HG03066 (cell line): ENCODE data around the gene UNC45B.
"Not testable (repeated sequence)": the region's sequence is repeated elsewhere in the genome, so short reads cannot be mapped to it uniquely, and the experiment has no call there.

Experiments used
- ATAC-seq: cut with Tn5 transposase; IDR thresholded peaks from one replicate; pipeline ENCODE4 v1.9.1; 2021; ENCODE audit warnings: low read depth; ENCODE audit not compliant: unreplicated experiment

UNC45B gene

DNA sequence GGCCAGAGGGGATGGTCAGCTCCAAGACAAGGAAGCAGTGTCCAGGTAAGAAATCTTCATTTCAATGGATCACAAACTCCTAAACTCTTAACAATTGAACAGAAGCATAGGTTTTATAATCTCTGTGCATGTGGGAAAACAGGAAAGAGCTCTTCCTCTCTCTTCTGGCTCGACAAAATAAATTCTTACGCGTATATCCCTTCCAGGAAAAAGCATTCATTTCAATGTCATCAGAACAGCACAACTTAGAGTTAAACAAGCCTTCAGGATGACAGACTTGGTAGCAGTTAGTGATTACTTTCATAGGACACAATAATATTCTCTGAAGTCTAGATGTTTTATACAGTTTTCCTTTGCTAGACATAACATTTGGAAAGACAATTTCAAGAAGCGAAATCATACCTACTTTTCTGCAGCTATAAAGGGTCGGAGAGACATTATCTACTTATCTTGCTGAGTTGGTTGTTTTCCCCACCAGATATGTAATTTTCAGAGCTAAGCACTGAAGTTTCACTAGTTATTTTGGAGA lies 65.9 kb downstream of the UNC45B start:
- ATAC-seq = no peak

DNA sequence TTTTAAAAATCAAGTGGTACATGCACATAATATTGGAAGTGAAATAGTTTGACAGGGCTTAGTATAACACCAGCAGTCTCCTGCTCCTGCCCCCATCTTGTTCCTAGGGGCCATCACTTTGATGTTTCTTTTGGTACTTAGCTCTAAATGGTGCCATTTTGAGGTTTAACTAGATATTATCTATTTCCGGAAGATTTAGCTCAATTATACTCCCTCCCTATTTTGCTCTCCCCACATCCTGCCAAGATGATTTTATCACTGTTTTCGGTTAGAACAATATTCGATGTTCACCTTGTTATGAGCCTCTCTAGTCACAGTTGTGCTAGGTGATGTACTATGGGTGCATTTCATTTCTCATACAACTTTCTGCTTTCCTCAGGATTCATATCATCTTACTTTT lies 66.6 kb downstream of the UNC45B start:
- no peak for ATAC-seq

DNA sequence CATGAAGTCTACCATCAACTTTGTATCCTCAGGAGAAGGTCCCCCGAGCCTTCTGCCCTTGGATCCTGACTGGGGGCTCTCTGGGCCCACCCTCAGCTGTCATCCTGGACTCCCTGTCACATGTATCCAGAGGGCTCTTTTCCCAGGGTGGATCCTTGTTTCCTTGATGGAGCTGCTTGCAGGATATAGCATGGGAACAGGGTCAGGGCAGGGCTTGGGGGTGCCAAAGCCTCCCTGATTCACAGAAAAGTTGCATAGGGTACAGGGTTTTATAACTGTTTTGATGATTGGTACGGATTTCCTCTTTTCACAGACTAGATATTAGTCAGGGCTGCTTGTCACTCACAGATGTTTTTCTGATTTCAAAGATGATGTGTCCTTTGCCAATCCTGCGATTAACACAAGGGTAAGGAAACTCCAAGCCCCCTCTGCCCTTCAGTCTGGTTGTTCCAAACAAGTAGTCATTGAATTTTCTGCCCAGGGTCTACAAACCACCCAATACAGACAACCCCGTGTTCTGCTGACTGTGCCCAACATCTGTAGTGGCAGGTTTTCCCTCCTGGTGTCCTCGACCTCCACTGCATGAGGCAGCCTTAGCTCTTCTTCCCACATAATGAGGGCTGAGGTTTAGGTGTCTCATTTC lies 67.1 kb downstream of the UNC45B start:
- no peak for ATAC-seq

DNA sequence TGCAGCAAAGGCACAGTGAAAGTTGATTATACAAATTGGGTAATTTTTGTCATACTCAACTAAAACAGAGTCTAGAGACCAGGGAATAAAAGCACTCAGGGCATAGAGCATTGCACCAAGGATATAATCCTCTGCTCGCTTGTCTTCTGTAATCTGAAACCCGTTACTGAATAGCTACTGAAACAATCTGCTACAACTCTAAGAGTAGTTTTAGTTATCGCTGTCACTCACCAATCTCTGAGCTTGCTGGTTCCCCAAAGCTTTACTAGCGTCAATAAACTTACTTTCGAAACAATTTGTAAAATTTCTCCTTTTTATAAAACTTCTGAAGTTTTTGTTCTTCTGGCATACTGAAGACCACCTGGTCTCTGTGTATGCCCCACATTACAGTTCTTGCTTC lies 69.5 kb downstream of the UNC45B start:
- no peak for ATAC-seq

DNA sequence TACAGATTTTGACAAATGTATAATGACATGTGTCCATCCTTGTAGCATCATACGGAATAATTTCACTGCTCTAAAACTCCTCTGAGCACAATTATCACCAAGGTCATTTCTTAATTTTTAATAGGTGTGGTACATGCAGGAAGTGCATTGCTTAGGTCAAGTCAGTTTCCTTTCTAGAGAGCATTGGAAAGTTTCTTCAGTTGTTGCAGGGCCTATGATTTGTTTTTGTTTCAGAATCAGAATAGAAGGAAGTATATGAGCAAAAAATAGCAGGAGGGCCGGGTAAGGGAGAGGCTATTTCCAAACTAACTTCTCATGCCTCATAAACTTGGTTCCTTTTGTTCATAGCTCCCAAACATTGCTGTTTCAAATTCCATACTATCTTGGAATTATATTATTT lies 71.3 kb downstream of the UNC45B start:
- no peak for ATAC-seq

DNA sequence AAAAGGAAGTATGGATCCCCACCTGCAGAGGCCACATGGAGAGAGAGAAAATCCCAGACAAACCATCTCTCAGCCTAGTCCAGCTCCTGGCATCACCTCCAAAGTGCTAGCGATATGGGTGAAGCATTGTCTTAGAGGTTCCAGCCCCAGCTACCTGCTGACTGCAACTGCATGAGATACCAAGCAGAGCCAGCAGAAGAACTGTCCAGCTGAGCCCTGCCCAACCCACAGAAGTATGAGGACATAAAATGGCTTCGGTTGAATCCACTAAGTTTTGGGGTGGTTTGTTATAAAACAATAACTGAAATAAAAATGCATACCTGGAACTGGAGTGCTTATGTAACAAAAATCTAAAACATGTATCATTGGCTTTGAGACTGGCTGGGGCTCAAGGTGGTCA lies 74.8 kb downstream of the UNC45B start:
- ATAC-seq = no peak

DNA sequence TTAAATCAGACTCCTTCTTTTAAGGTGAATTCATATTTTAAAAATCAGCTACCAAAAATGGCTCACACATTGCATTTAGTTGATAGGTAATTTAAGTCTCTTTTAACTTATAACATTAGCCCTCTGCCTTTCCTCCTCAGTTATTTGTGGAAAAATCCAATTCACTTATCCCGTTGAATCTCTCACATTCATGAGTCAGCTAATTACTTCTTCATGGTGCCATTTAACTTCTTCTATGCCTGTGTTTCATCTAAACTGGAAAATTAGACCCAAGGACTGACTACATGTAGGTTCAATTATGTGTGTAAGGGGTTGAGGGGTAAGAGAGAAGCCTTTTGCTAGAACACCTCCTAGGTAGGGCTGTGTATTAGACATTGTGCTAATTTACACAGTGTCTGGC lies 76.8 kb downstream of the UNC45B start:
- no peak for ATAC-seq

DNA sequence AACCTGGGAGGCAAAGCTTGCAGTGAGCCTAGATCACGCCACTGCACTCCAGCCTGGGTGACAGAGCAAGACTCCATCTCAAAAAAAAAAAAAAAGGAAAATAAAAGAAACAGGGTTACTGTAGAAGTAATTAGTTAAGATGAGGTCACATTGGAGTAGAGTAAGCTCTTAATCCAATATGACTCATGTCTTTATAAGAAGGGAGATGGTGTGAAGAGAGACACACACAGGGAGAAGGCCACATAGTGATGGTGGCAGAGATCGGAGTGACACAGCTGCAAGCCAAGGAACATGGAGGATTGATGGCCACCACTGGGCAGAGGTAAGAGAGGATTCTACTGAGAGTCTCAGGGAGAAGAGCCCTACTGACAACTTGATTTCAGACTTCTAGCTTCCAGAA lies 79.9 kb downstream of the UNC45B start:
- no peak for ATAC-seq

DNA sequence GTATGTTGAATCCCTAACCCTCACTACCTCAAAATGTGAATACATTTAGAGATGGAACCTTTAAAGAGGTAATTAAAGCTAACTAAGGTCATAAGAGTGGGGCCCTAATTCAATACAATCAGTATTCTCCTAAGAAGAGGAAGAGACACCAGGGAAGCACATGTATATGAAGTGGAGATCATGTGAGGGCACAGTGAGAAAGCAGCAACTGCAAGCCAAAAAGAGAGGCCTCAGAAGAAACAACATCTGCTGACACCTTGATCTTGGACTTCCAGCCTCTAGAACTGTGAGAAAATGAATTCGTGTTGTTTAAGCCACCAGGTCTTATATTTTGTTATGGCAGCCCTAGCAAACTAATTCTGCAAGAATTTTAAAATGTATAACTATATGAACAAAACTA lies 82.0 kb downstream of the UNC45B start:
- ATAC-seq = no peak

DNA sequence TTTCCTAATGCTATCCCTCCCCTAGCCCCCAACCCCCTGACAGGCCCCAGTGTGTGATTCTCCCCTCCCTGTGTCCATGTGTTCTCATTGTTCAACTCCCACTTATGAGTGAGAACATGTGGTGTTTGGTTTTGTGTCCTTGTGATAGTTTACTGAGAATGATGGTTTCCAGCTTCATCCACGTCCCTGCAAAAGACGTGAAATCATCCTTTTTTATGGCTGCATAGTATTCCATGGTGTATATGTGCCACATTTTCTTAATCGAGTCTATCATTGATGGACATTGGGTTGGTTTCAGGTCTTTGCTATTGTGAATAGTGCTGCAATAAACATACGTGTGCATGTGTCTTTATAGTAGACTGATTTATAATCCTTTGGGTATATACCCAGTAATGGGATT lies 86.7 kb downstream of the UNC45B start:
- ATAC-seq = not testable (repeated sequence)

DNA sequence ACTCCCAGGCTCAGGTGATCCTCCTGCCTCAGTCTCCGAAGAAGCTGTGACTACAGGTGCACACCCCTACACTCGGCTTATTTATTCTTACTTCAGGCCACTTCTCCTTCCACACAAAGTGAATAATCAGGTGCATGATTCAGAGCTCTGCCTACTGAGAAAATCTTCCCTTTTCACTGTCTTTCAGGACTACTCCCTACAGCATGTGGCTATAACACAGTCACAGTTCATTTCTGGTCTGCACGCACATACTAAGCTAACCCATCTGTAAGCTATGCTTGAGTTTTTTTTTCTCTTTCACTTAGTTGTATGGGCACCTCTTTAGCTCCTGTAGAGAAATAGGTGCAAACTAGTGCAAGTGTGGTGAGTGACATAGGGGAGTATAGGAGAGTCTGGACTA lies 87.7 kb downstream of the UNC45B start:
- ATAC-seq = no peak

DNA sequence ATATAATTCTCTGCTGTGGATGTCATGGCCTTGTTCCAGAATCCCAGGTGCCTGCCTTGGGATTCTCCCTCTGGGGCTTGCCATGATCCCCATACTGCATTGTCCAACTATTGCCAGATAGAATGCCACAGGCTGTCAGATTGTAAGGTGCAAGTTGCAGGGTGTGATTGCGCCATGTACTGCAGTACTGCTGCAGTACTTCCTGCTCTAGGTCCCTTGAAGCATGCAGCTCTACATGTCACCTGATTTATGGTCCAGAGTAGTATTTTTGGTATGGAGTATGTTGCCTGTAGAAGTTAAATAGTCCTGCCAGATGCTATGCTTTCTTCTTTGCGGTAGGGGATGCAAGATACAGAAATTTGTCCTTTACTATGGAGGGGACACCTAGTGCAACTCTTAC lies 88.3 kb downstream of the UNC45B start:
- ATAC-seq = no peak

DNA sequence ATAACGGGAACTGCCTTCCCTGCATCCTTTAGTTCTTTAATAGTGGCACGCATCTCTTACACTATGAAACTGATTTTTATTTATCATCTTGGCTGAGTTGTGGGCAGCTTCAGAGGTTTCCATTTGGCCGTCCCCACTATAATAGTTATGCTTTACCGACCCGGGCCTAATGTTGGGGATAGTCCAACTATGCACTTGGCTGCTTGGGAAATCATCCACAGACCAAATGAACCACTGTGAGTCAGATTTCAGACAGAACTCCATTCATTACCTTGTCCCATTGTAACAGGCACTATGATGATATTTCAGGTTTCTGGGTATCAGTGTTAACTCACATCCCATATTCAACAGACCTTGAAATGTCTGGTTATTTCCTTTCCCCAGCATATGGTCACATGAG lies 89.2 kb downstream of the UNC45B start:
- ATAC-seq = no peak

DNA sequence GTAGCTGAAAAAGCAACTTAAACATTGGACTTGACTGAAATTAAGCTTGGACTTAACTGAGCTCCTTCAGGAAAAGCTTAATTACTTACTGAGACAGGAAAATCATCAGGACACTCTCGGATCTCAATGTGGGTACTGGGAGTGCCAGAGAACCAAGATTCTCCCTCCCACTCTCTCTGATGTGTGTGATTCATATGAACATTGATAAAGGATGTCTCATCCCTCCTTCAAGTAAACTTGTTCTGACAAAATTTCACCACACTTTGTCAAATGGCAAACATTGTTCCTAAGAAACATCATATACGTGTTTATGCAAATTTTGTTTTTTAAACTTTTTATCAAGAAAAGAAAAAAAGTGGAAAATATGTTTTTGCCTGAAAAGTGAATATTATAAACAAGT lies 91.2 kb downstream of the UNC45B start:
- no peak for ATAC-seq
